Right atrium auricular region (tissue), 2 donors: ENCODE results near the gene NCKAP5. TPM values are rescaled to one million over a fixed set of nuclear protein-coding genes. Genes with fewer than 3 reads are reported as not detected.
"Not testable (repeated sequence)": the region's sequence is repeated elsewhere in the genome, so short reads cannot be mapped to it uniquely, and the experiment has no call there.

ENCODE experiments used
- DNase-seq: peaks from one replicate; pipeline ENCODE4 v3.0.0-alpha.2; 2019; ENCODE audit warnings: low spot score
- H3K27ac ChIP-seq, 2 donors: fragments of 200-600 bp; sonication (generic); 1 replicate in 1 of 2; 2 replicates in 1 of 2; pipeline ENCODE4 v1.5.1; 2016 to 2019
- H3K27me3 ChIP-seq, 2 donors: fragments of 200-600 bp; sonication (generic); one replicate each; pipeline versions ENCODE4 v1.5.1 to v1.6.0; 2017 to 2019
- H3K36me3 ChIP-seq: fragments of 200-600 bp; sonication (generic); one replicate; pipeline ENCODE4 v1.5.1; 2016
- H3K4me1 ChIP-seq, 2 donors: fragments of 200-600 bp; sonication (generic); one replicate each; pipeline versions ENCODE4 v1.5.1 to v1.6.0; 2017 to 2019
- H3K4me3 ChIP-seq, 2 donors: fragments of 200-600 bp; sonication (generic); 1 replicate in 1 of 2; 2 replicates in 1 of 2; pipeline ENCODE4 v1.5.1; 2017 to 2019; ENCODE audit warnings: mild to moderate bottlenecking in 1 of 2, moderate library complexity in 1 of 2
- H3K9me3 ChIP-seq, 2 donors: fragments of 200-600 bp; sonication (generic); one replicate each; pipeline ENCODE4 v1.5.1; 2019
- total RNA-seq, 2 donors: library from RNA; depleted of rRNA; stranded (reverse); fragments of >200 nt; gene quantifications; one replicate each; pipeline ENCODE4 v1.1.0, GENCODE V29; 2016
- TF ChIP-seq, protein P1 (sequence below), 2 donors: fragments of 200-600 bp; sonication (generic); IDR thresholded peaks; one replicate each; pipeline ENCODE4 v1.5.1; 2019; ENCODE audit warnings: antibody characterized with exemption in 2 of 2

NCKAP5 gene
- total RNA-seq, 2 donors from 2014 or later, result 3.6 to 5.4 TPM

- no peak overlapping the region for H3K4me3 ChIP-seq
- H3K9me3 ChIP-seq, result no peaks in the 10 kb centered on the region
- H3K36me3 ChIP-seq, result no peaks in the 10 kb centered on the region
- no peak for DNase-seq
- no peak overlapping the region for H3K27ac ChIP-seq
- H3K27me3 ChIP-seq, result no peaks in the 10 kb centered on the region
- TF ChIP-seq, protein P1, sequence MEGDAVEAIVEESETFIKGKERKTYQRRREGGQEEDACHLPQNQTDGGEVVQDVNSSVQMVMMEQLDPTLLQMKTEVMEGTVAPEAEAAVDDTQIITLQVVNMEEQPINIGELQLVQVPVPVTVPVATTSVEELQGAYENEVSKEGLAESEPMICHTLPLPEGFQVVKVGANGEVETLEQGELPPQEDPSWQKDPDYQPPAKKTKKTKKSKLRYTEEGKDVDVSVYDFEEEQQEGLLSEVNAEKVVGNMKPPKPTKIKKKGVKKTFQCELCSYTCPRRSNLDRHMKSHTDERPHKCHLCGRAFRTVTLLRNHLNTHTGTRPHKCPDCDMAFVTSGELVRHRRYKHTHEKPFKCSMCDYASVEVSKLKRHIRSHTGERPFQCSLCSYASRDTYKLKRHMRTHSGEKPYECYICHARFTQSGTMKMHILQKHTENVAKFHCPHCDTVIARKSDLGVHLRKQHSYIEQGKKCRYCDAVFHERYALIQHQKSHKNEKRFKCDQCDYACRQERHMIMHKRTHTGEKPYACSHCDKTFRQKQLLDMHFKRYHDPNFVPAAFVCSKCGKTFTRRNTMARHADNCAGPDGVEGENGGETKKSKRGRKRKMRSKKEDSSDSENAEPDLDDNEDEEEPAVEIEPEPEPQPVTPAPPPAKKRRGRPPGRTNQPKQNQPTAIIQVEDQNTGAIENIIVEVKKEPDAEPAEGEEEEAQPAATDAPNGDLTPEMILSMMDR (IDR thresholded peaks at IDR 0.05), result no peak
- peaks cover 0 to 4% of the 10 kb centered on the region in 2 donors for H3K4me1 ChIP-seq
These were observed 87.4 kb downstream of the NCKAP5 start for GRCh38 chr2:133480707-133481429.

DNA sequence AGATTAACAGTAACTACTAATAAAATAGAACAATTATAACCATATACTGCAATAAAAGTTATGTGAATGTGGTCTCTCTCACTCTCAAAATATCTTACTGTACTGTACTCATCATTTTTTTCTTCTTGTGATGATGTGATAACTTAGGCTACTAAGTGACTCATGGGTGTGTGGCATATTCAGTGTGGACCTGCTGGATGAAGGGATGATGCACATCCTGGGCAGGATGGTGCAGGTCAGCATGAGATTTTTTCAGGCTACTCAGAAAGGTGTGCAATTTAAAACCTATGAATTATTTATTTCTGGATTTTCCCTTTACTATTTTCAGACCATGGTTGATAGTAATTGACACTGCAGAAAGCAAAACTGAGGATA is 90.7 kb downstream of the NCKAP5 start:
- Histone ChIP-seq H3K4me1 (peaks cover 0 to 4% of the 10 kb centered on the region in 2 donors), H3K36me3 (no peaks in the 10 kb centered on the region), H3K9me3 (no peaks in the 10 kb centered on the region), H3K27me3 (no peaks in the 10 kb centered on the region), H3K27ac (no peak overlapping the region), H3K4me3 (no peak overlapping the region)
- no peak for DNase-seq
- TF ChIP-seq, protein P1 (IDR thresholded peaks at IDR 0.05), result no peak

DNA sequence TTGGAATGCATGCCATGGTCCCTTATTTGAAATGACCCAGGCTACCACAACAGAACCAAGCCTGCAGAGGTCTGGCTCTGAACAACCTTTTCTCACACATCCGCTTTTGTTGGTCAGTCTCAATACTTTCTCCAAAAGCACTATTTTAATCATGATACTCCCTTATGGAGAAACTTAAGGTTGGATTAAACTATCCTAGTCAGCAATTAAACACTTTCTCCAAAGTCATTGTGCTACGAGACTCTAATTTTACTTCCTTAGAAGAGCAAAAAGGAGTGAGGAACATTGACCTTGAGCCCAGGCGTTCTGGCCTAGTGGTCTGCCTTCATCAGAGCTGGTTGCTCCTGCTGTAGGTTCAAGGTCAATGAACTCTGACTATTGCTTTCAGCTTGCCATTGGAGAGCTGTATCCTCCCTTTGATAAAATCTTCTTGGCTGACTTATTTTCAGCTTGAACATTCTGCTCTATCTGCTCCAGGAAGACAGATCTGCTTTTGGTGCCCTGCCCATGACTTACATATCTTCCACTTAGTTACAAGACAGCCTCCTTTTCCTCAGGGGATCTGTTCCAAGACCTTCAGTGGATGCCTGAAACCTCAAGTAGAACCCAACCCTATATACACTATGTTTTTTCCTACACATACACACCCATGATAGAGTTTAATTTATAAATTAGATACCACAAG is 91.2 kb downstream of the NCKAP5 start:
- Histone ChIP-seq H3K4me3 (no peak overlapping the region), H3K27me3 (no peaks in the 10 kb centered on the region), H3K27ac (no peak overlapping the region), H3K9me3 (no peaks in the 10 kb centered on the region), H3K4me1 (peaks cover 0 to 4% of the 10 kb centered on the region in 2 donors), H3K36me3 (no peaks in the 10 kb centered on the region)
- TF ChIP-seq, protein P1 (IDR thresholded peaks at IDR 0.05), result no peak
- DNase-seq, result no peak

GRCh38 chr2:133476286-133476685 is 92.0 kb downstream of the NCKAP5 start:
- TF ChIP-seq, protein P1 (IDR thresholded peaks at IDR 0.05), result no peak
- H3K36me3 ChIP-seq, result no peaks in the 10 kb centered on the region
- H3K4me3 ChIP-seq, result no peak overlapping the region
- DNase-seq, result no peak
- H3K27ac ChIP-seq, result no peak overlapping the region
- no peaks in the 10 kb centered on the region for H3K27me3 ChIP-seq
- H3K4me1 ChIP-seq, result peaks cover 0 to 4% of the 10 kb centered on the region in 2 donors
- H3K9me3 ChIP-seq, result no peaks in the 10 kb centered on the region

- TF ChIP-seq, protein P1 (IDR thresholded peaks at IDR 0.05), result no peak
- no peak overlapping the region for H3K27ac ChIP-seq
- no peaks in the 10 kb centered on the region for H3K27me3 ChIP-seq
- H3K9me3 ChIP-seq, result no peaks in the 10 kb centered on the region
- H3K36me3 ChIP-seq, result no peaks in the 10 kb centered on the region
- no peak for DNase-seq
- H3K4me3 ChIP-seq, result no peak overlapping the region
- H3K4me1 ChIP-seq, result peaks cover 0 to 4% of the 10 kb centered on the region in 2 donors
These were observed 92.7 kb downstream of the NCKAP5 start for GRCh38 chr2:133475610-133476009.

- not testable (repeated sequence) for H3K36me3 ChIP-seq, DNase-seq, H3K27me3 ChIP-seq, H3K4me1 ChIP-seq, H3K27ac ChIP-seq, H3K9me3 ChIP-seq, H3K4me3 ChIP-seq
These were observed 97.8 kb downstream of the NCKAP5 start for GRCh38 chr2:133470446-133470845.
